Measurements from ENCODE around the gene GRAP2. TPM values are rescaled to one million over a fixed set of nuclear protein-coding genes. Genes with fewer than 3 reads are reported as not detected.
"Not testable (repeated sequence)": the region's sequence is repeated elsewhere in the genome, so short reads cannot be mapped to it uniquely, and the experiment has no call there.

The GRAP2 gene
- total RNA-seq, 1 experiment from 2014 or later: not detected

DNA sequence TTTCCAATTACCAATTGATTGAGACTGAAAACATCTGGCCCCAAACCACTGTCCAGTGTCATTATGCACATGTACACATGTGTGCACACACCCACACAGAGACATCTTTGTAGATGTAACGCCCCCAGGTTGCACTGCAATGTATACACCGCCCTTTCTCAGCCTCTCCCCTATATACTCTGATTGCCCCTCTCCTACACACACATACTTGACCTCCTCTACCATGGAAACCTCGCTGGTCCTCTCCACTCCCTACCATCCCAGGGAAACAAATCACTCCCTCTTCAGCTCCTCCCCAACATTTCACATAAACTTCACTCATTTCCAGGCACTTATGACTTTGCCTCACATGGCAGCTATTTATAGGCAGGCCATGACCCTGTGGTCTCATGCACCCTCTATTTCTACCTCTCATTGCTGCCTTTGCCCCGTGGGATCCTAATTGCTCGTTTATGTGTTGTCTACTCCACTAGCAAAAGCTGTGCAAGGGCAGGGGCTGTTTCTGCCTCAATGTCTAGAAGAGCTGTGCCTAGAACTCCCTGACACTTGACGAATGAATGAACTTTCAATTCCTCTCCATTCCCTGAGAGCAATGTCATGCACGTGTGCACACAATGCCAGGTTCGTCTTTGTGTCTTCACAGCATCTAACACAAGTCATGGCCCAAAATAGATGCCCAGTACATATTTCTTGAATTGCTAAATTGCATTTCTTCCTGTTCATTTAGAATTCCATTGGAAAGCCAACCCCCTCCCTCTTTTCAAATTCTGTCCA is 49.3 kb downstream of the GRAP2 start:
- no TSS peak for BruUV-seq (replicated peaks)
- H3K36me3 ChIP-seq (ENCODE audit: low read depth, low read length): no peaks in the 10 kb centered on the region
- no peaks in the 10 kb centered on the region for H3K79me2 ChIP-seq (ENCODE audit: low read length)
- H3K9ac ChIP-seq (ENCODE audit: low read length): no peak overlapping the region
- H3K27me3 ChIP-seq (ENCODE audit: low read length): no peaks in the 10 kb centered on the region
- no peaks in the 10 kb centered on the region for H3K9me2 ChIP-seq (replicated peaks; ENCODE audit: low read length)
- ChIA-PET CTCF (no interaction called here), POLR2A (ENCODE audit: unreplicated experiment) (no interaction called here)
- no peak overlapping the region for H2AFZ ChIP-seq (ENCODE audit: low read length)
- no peaks in the 10 kb centered on the region for H3F3A ChIP-seq (ENCODE audit: low read length, unreplicated experiment)
- H4K20me1 ChIP-seq (ENCODE audit: low read length): no peaks in the 10 kb centered on the region
- H3K9me3 ChIP-seq (ENCODE audit: low read length): no peaks in the 10 kb centered on the region
- H3K4me1 ChIP-seq (ENCODE audit: insufficient read depth, low read length): no peaks in the 10 kb centered on the region
- no peak for DNase-seq
- intact Hi-C loops (cut with micrococcal nuclease): no loop called here
- TF ChIP-seq EZH2phosphoT487 (IDR thresholded peaks at IDR 0.05; ENCODE audit: borderline replicate concordance, low read length) (no peak), EZH2 (IDR thresholded peaks at IDR 0.05; ENCODE audit: low read length, unreplicated experiment) (no peak)
- TF ChIP-seq, protein P1, sequence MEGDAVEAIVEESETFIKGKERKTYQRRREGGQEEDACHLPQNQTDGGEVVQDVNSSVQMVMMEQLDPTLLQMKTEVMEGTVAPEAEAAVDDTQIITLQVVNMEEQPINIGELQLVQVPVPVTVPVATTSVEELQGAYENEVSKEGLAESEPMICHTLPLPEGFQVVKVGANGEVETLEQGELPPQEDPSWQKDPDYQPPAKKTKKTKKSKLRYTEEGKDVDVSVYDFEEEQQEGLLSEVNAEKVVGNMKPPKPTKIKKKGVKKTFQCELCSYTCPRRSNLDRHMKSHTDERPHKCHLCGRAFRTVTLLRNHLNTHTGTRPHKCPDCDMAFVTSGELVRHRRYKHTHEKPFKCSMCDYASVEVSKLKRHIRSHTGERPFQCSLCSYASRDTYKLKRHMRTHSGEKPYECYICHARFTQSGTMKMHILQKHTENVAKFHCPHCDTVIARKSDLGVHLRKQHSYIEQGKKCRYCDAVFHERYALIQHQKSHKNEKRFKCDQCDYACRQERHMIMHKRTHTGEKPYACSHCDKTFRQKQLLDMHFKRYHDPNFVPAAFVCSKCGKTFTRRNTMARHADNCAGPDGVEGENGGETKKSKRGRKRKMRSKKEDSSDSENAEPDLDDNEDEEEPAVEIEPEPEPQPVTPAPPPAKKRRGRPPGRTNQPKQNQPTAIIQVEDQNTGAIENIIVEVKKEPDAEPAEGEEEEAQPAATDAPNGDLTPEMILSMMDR (conservative IDR thresholded peaks at IDR 0.05; ENCODE audit: low read depth, low read length): no peak
- no peak for ATAC-seq
- no peak overlapping the region for H3K4me3 ChIP-seq (ENCODE audit: low read length)
- H3K4me2 ChIP-seq (ENCODE audit: low read length): no peak overlapping the region
- H3K27ac ChIP-seq (ENCODE audit: low read length): no peak overlapping the region

DNA sequence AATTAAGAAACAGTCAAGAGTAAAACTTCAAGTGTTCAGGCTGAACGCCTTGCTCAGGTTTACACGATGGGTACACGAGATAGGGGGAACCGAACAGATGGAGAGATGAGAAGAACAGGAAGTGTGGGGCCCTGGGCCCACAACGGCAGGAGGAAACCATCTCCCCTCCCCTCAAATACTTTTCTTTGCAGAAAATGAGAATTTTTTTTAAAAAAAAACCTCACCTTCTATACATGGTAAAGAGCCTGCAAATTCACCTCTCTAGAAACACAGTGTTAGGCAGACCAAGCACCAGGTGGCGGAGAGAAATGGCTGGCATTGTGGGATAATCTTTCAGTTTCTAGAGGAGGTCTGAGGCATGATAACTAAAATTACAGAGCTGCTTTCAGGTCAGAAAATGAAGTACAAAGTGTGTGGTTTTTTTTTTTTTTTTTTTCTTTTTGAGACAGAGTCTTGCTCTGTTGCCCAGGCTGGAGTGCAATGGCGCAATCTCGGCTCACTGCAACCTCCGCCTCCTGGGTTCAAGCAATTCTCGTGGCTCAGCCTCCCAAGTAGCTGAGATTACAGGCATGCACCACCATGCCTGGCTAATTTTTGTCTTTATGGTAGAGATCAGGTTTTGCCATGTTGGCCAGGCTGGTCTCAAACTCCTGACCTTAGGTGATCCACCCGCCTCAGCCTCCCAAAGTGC is 50.9 kb downstream of the GRAP2 start:
- H3K9me2 ChIP-seq (replicated peaks; ENCODE audit: low read length); H3K4me2 ChIP-seq (ENCODE audit: low read length); H3K79me2 ChIP-seq (ENCODE audit: low read length); H4K20me1 ChIP-seq (ENCODE audit: low read length); ATAC-seq; H2AFZ ChIP-seq (ENCODE audit: low read length); CTCF ChIA-PET; BruUV-seq (replicated peaks); H3F3A ChIP-seq (ENCODE audit: low read length, unreplicated experiment); POLR2A ChIA-PET (ENCODE audit: unreplicated experiment); H3K9me3 ChIP-seq (ENCODE audit: low read length); intact Hi-C loops (cut with micrococcal nuclease); H3K4me3 ChIP-seq (ENCODE audit: low read length); H3K27ac ChIP-seq (ENCODE audit: low read length); DNase-seq; H3K27me3 ChIP-seq (ENCODE audit: low read length); H3K4me1 ChIP-seq (ENCODE audit: insufficient read depth, low read length); H3K9ac ChIP-seq (ENCODE audit: low read length); H3K36me3 ChIP-seq (ENCODE audit: low read depth, low read length): not testable (repeated sequence)

DNA sequence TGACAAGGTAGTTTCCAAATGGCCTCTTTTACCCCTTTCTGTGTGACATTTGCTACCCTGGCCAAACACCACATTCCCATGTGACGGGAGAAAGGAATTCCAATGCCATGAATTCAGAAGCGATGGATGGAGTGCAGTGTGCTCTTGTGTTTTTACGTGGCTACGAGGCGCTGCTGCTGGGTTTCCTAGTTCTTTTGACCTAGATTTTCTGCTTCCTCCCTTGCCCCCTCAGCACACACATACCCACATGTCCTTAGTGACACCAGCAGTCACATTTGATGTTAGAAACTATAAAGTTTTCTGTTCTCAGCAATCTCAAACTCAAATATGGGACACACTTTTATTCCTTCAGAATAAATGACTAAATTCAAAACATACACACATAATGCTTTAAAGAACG is 51.5 kb downstream of the GRAP2 start:
- Histone ChIP-seq H4K20me1 (ENCODE audit: low read length) (no peaks in the 10 kb centered on the region), H3K79me2 (ENCODE audit: low read length) (no peaks in the 10 kb centered on the region), H3K4me1 (ENCODE audit: insufficient read depth, low read length) (no peaks in the 10 kb centered on the region), H3K36me3 (ENCODE audit: low read depth, low read length) (no peaks in the 10 kb centered on the region), H3K9ac (ENCODE audit: low read length) (no peak overlapping the region), H3K9me2 (replicated peaks; ENCODE audit: low read length) (no peaks in the 10 kb centered on the region), H3K9me3 (ENCODE audit: low read length) (no peaks in the 10 kb centered on the region), H3K4me2 (ENCODE audit: low read length) (no peak overlapping the region), H3K27ac (ENCODE audit: low read length) (no peak overlapping the region), H3F3A (ENCODE audit: low read length, unreplicated experiment) (no peaks in the 10 kb centered on the region), H3K27me3 (ENCODE audit: low read length) (no peaks in the 10 kb centered on the region), H3K4me3 (ENCODE audit: low read length) (no peak overlapping the region), H2AFZ (ENCODE audit: low read length) (no peak overlapping the region)
- BruUV-seq (replicated peaks): no TSS peak
- no peak for ATAC-seq
- DNase-seq: no peak
- CTCF ChIA-PET: no interaction called here
- TF ChIP-seq EZH2phosphoT487 (IDR thresholded peaks at IDR 0.05; ENCODE audit: borderline replicate concordance, low read length) (no peak), EZH2 (IDR thresholded peaks at IDR 0.05; ENCODE audit: low read length, unreplicated experiment) (no peak)
- TF ChIP-seq, protein P1 (conservative IDR thresholded peaks at IDR 0.05; ENCODE audit: low read depth, low read length): no peak
- intact Hi-C loops (cut with micrococcal nuclease): no loop called here
- POLR2A ChIA-PET (ENCODE audit: unreplicated experiment): no interaction called here

Measured in PC-3 (cell line).